ENCODE results near the gene DHRS7B. TPM values are rescaled to one million over a fixed set of nuclear protein-coding genes. Genes with fewer than 3 reads are reported as not detected.

The DHRS7B gene, protein sequence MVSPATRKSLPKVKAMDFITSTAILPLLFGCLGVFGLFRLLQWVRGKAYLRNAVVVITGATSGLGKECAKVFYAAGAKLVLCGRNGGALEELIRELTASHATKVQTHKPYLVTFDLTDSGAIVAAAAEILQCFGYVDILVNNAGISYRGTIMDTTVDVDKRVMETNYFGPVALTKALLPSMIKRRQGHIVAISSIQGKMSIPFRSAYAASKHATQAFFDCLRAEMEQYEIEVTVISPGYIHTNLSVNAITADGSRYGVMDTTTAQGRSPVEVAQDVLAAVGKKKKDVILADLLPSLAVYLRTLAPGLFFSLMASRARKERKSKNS
- total RNA-seq: 13.8 TPM

DNA sequence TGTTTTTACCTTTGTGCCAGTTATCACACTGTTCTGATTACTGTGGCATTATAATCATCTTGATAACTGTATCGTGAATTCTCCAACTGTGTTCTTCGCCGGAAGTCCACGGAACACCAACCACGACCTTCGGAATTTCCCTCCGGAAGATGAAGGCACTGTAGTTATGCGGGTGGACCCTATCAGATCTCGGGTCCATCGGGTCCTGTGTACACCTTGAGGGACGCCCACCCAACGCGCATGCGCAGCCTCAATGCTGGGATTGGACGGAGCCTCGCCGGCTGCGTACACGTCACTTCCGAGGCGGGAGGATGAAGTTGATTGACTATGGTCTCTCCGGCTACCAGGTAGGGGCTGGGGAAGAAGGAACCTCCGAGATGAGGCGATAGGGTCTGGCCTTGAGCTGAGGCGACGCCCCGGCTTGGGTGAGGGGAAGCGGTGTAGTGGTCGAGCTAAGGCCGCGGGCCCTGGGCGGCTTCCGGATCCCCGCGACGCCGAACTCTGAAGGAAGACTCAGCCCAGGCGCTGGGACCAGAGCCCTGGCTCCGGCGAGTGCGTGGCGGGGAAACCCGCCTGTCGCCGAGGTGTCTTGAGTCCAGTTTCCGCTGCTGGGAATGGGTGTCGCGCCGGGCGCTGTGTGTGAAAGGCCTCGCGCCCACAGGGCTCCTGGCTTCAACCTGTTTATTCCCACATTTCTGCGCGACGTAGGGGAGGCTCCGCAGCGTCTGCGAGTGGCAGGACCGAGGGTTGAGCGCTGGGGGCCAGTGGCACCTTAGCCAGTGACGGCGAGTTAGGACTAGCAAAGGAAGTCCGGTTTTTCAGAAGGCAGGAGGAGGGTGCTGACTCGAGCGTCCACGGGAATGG is at the start of gene DHRS7B:
TSS of gene DHRS7B (plus strand) at position 320 of the 864 bp plus-strand sequence. CDS start at position 328, 8 bp downstream.

DNA sequence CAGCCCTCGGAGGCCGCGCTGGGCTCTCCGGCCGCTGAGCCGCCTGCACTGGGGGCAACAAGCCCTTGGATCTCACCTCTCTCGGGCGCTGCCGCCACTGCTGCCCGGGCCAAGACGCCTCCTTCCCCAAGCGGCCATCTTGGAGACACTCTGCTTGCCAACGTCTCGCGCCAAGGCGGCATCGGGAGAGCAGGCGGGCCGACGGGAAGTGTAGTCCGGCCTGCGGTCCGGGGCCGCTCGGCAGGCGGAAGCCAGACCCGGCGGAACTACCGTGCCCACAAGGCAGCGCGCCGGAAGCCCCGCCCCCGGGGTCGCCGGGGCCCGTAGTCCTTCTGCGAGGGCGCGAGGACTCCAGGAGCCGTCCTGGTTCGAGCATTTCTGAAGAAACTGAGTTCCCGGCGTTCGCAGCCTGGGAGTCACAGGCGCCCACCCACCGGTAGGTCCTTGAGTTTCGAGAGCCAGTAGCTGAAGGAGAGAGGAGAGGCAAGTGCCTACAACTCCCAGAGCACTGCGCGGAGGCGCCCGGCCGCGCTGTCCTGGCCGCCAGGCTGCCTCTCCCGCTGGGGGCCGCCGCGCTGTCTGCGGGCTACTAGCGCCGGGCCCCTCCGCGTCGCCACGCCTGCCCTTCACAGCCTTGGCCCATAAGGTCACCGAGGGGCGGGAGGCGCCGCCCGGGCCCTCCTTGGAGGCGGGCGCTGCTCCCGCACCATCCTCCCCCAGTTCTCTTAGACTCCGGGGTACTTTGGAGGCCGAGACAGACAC is 87.4 kb downstream of the DHRS7B start, which contains the start of gene TMEM11:
TSS of gene TMEM11 (minus strand) at position 147 of the 762 bp plus-strand sequence. CDS start at position 138, 9 bp downstream.

Small RNA genes lying within 50 kb of the gene (small RNA-seq; reads per million reads assigned to genes)
- gene RN7SL426P (ENCODE audit: low replicate concordance): not detected

Other genes with a start within 250 kb of the DHRS7B start
- 418 TPM for gene USP22, start 84.0 kb upstream of the DHRS7B start, total RNA-seq
- gene TMEM11, start 87.2 kb downstream of the DHRS7B start, total RNA-seq: 12.2 TPM
- gene NATD1, start 126.4 kb downstream of the DHRS7B start, total RNA-seq: 2.8 TPM
- gene MAP2K3, start 157.7 kb downstream of the DHRS7B start, total RNA-seq: 4.1 TPM
- 0.63 TPM for gene KCNJ12, start 249.4 kb downstream of the DHRS7B start, total RNA-seq